Measurements from ENCODE around the gene GRM7.

Gene GRM7

GRCh38 chr3:7421065-7421464, 560.1 kb downstream of the GRM7 start:
- DNase-seq: no peak

GRCh38 chr3:7423036-7423435, 562.1 kb downstream of the GRM7 start:
- no peak for DNase-seq

- no peak for DNase-seq
Measured at GRCh38 chr3:7423995-7424394, 563.1 kb downstream of the GRM7 start.

GRCh38 chr3:7428206-7428718, 567.3 kb downstream of the GRM7 start:
- DNase-seq: no peak

- no peak for DNase-seq
Measured at GRCh38 chr3:7432610-7433009, 571.7 kb downstream of the GRM7 start.

- no peak for DNase-seq
Measured at GRCh38 chr3:7433073-7433472, 572.2 kb downstream of the GRM7 start.

GRCh38 chr3:7436542-7436941, 575.6 kb downstream of the GRM7 start:
- DNase-seq: no peak

- no peak for DNase-seq
Measured at GRCh38 chr3:7437231-7437630, 576.3 kb downstream of the GRM7 start.

GRCh38 chr3:7439101-7439680, 578.3 kb downstream of the GRM7 start:
- no peak for DNase-seq

GRCh38 chr3:7444886-7445285, 584.0 kb downstream of the GRM7 start:
- no peak for DNase-seq

GRCh38 chr3:7445331-7445730, 584.4 kb downstream of the GRM7 start:
- DNase-seq: no peak

GRCh38 chr3:7447197-7447769, 586.4 kb downstream of the GRM7 start:
- DNase-seq: peak in 1 of 2 donors; percentile 5

- DNase-seq: no peak
Measured at GRCh38 chr3:7456386-7456785, 595.5 kb downstream of the GRM7 start.

- DNase-seq: peak in 1 of 2 donors; percentile 13
Measured at GRCh38 chr3:7461202-7461825, 600.4 kb downstream of the GRM7 start.

- no peak for DNase-seq
Measured at GRCh38 chr3:7469866-7470265, 609.0 kb downstream of the GRM7 start.

- no peak for DNase-seq
Measured at GRCh38 chr3:7484636-7485035, 623.7 kb downstream of the GRM7 start.

GRCh38 chr3:7487763-7488162, 626.8 kb downstream of the GRM7 start:
- peak in 1 of 2 donors; percentile 3 for DNase-seq

- no peak for DNase-seq
Measured at GRCh38 chr3:7489417-7489816, 628.5 kb downstream of the GRM7 start.

- DNase-seq: no peak
Measured at GRCh38 chr3:7498715-7499114, 637.8 kb downstream of the GRM7 start.

GRCh38 chr3:7503431-7503830, 642.5 kb downstream of the GRM7 start:
- no peak for DNase-seq

- DNase-seq: no peak
Measured at GRCh38 chr3:7504886-7505775, 644.2 kb downstream of the GRM7 start.

- no peak for DNase-seq
Measured at GRCh38 chr3:7506606-7507180, 645.8 kb downstream of the GRM7 start.

GRCh38 chr3:7508821-7509220, 647.9 kb downstream of the GRM7 start:
- no peak for DNase-seq

All from inflammatory macrophage (primary cell).